SK-N-SH treated with all-trans-retinoic acid at 6 μM for 48 hours (cell line): ENCODE results near the gene HPRT1.
A peak's percentile ranks its signal among the peaks of the same experiment; 100 is the strongest.

Source experiments
- ATAC-seq: fragments of 200-7000 bp; cut with Tn5 transposase; 3 replicates; pipeline ENCODE4 v1.9.1; 2020; ENCODE audit warnings: mild to moderate bottlenecking, moderate library complexity
- ARNTL ChIP-seq: fragments of 450-650 bp; formaldehyde crosslinking; IDR thresholded peaks from 2 replicates; pipeline ENCODE4 v1.5.0; 2020; ENCODE audit warnings: low read depth, mild to moderate bottlenecking, moderate library complexity, borderline replicate concordance
- BACH2 ChIP-seq: fragments of 250-450 bp; sonication (Bioruptor Pico); IDR thresholded peaks from 2 replicates; pipeline ENCODE4 v1.9.0; 2021; ENCODE audit warnings: mild to moderate bottlenecking, borderline replicate concordance
- CSDC2 ChIP-seq: fragments of 250-450 bp; sonication (Bioruptor Pico); IDR thresholded peaks from 2 replicates; pipeline ENCODE4 v1.5.0; 2020; ENCODE audit warnings: mild to moderate bottlenecking, moderate library complexity
- CSRNP3 ChIP-seq: fragments of 250-450 bp; sonication (Bioruptor Pico); IDR thresholded peaks from 2 replicates; pipeline ENCODE4 v1.5.1; 2021; ENCODE audit warnings: mild to moderate bottlenecking, moderate library complexity
- ISL1 ChIP-seq: fragments of 250-450 bp; sonication (Bioruptor Pico); IDR thresholded peaks from 2 replicates; pipeline ENCODE4 v2.1.2; 2022; ENCODE audit warnings: mild to moderate bottlenecking, moderate library complexity
- OSR1 ChIP-seq: fragments of 250-450 bp; sonication (Bioruptor Pico); IDR thresholded peaks from 2 replicates; pipeline ENCODE4 v1.8.0; 2022; ENCODE audit warnings: moderate library complexity, mild to moderate bottlenecking, inconsistent platforms
- PPARA ChIP-seq: fragments of 250-450 bp; sonication (Bioruptor Pico); IDR thresholded peaks from 2 replicates; pipeline ENCODE4 v1.5.0; 2020; ENCODE audit warnings: mild to moderate bottlenecking, borderline replicate concordance
- RARB ChIP-seq: fragments of 250-450 bp; sonication (Bioruptor Pico); IDR thresholded peaks from 2 replicates; pipeline ENCODE4 v1.8.0; 2021; ENCODE audit warnings: mild to moderate bottlenecking, moderate library complexity
- TCF4 ChIP-seq: fragments of 250-450 bp; sonication (Bioruptor Pico); IDR thresholded peaks from 2 replicates; pipeline ENCODE4 v1.8.0; 2021; ENCODE audit warnings: mild to moderate bottlenecking, moderate library complexity, borderline replicate concordance
- TSHZ2 ChIP-seq: fragments of 250-450 bp; sonication (Bioruptor Pico); IDR thresholded peaks from 2 replicates; pipeline ENCODE4 v1.5.0; 2020; ENCODE audit warnings: mild to moderate bottlenecking, moderate library complexity
- ZC3H10 ChIP-seq: fragments of 250-450 bp; sonication (Bioruptor Pico); IDR thresholded peaks from 2 replicates; pipeline ENCODE4 v1.5.1; 2021; ENCODE audit warnings: mild to moderate bottlenecking, moderate library complexity
- ZFP3 ChIP-seq: fragments of 250-450 bp; sonication (Bioruptor Pico); IDR thresholded peaks from 2 replicates; pipeline ENCODE4 v1.5.0; 2020; ENCODE audit warnings: mild to moderate bottlenecking, moderate library complexity
- ZFP30 ChIP-seq: fragments of 450-650 bp; formaldehyde crosslinking; IDR thresholded peaks from 2 replicates; pipeline ENCODE4 v1.5.0; 2022; ENCODE audit warnings: mild to moderate bottlenecking, moderate library complexity
- ZNF565 ChIP-seq: fragments of 450-650 bp; formaldehyde crosslinking; conservative IDR thresholded peaks from 2 replicates; pipeline ENCODE4 v1.5.0; 2020; ENCODE audit warnings: low read depth, mild to moderate bottlenecking, moderate library complexity
- ZNF8 ChIP-seq: fragments of 450-650 bp; formaldehyde crosslinking; IDR thresholded peaks from 2 replicates; pipeline ENCODE4 v1.5.0; 2020; ENCODE audit warnings: mild to moderate bottlenecking, moderate library complexity
- TF ChIP-seq, protein P1 (sequence below): fragments of 250-450 bp; sonication (Bioruptor Pico); IDR thresholded peaks from 2 replicates; pipeline ENCODE4 v1.5.1; 2020; ENCODE audit warnings: low read depth, mild to moderate bottlenecking, moderate library complexity

HPRT1 gene

DNA sequence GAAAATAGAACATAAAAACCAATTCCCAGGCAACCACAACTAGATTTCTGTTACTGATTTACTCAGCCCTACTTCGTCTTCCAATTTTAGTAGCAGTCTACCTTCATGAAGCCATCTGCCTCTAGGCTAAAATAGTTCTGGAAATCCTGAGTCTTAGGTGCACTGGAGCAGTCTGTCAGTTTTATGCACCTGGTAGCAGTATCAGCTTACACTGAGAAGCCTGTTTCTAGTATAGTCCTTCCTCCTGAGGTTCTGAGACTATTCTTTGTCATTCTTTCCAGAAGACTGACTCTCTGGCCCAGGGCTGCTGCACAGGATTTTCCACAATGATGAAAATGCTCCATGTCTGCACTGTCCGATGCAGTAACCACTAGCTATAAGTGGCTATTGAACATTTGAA is 16.9 kb upstream of the HPRT1 start:
- ATAC-seq: no peak

DNA sequence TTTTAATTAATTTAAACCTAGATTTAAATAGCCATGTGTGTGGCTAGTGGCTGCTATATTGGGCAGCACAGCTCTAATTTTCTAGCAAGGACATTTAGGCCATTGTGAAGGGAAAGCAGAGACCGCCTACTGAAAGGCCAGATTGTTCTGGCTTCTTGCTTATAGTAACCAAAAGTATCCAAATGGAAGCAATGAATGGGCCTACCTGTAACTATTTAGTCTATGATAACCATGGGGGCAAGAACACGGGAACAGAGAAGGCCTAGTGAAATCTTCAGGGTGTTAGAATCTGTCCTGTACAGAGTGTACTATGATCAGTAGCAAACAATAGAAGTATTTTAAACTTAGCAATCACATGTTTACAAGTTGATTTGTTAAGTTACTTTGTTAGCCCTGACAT is 16.5 kb upstream of the HPRT1 start:
- TF ChIP-seq ARNTL (CRISPR knock-in tag) (no peak), TCF4 (CRISPR knock-in tag) (no peak), CSRNP3 (CRISPR knock-in tag) (no peak), OSR1 (CRISPR knock-in tag) (no peak), ZFP30 (CRISPR knock-in tag) (no peak), TSHZ2 (CRISPR knock-in tag) (no peak), PPARA (CRISPR knock-in tag) (no peak), RARB (CRISPR knock-in tag) (no peak), CSDC2 (no peak), ZNF565 (no peak)
- TF ChIP-seq, protein P1, sequence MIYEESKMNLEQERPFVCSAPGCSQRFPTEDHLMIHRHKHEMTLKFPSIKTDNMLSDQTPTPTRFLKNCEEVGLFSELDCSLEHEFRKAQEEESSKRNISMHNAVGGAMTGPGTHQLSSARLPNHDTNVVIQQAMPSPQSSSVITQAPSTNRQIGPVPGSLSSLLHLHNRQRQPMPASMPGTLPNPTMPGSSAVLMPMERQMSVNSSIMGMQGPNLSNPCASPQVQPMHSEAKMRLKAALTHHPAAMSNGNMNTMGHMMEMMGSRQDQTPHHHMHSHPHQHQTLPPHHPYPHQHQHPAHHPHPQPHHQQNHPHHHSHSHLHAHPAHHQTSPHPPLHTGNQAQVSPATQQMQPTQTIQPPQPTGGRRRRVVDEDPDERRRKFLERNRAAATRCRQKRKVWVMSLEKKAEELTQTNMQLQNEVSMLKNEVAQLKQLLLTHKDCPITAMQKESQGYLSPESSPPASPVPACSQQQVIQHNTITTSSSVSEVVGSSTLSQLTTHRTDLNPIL (CRISPR knock-in tag): no peak
- ATAC-seq: no peak

More for the DNA sequence above, 16.9 kb upstream of the HPRT1 start:
- TF ChIP-seq ZNF565: no peak
- TF ChIP-seq ZFP3 (CRISPR knock-in tag): no peak
- TF ChIP-seq ISL1 (CRISPR knock-in tag): no peak

- ATAC-seq: no peak
- TF ChIP-seq TSHZ2 (CRISPR knock-in tag): no peak
Observed at GRCh38 chrX:134444681-134445080, 15.3 kb upstream of the HPRT1 start.

DNA sequence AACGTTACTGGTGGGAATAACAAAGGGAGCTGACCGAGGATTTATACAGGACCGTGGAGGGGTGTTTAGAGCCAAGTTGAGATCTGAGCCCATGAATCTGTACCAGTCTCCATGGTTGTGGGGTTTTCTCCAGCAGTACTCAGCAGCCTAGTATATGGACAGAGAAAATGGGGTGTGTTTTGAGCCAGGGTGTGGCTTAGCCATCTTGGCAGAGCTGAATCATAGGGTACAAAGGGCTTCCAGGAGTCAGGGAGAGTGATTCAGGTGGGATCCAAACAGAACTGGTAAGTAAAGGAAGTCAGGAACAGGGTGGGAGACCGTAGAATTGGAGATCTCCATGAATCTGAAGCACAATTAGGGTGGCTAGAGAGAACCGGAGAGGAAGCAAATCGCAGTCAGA is 7.4 kb upstream of the HPRT1 start:
- peak; percentile 25; the same call in 1 of the 3 replicates for ATAC-seq
- TF ChIP-seq ZNF565 (no peak), ZFP30 (CRISPR knock-in tag) (no peak), CSRNP3 (CRISPR knock-in tag) (no peak), ZFP3 (CRISPR knock-in tag) (no peak), PPARA (CRISPR knock-in tag) (no peak), ZC3H10 (CRISPR knock-in tag) (no peak), ZNF8 (CRISPR knock-in tag) (no peak), BACH2 (CRISPR knock-in tag) (no peak), RARB (CRISPR knock-in tag) (no peak)
- TF ChIP-seq, protein P1 (CRISPR knock-in tag): no peak
- TF ChIP-seq, all 23 proteins: peak for 0
